Nephron (organoid): Measurements from ENCODE around the gene PON2.

Experiments
- H3K27ac Mint-ChIP-seq, 3 experiments: 2 replicates each; pipeline ENCODE4 v1.8.0; 2020; ENCODE audit warnings: mixed read lengths in 3 of 3, mild to moderate bottlenecking in 2 of 3, moderate library complexity in 1 of 3
- H3K27me3 Mint-ChIP-seq: 2 replicates; pipeline ENCODE4 v1.8.0; 2021; ENCODE audit warnings: low read depth, mild to moderate bottlenecking, moderate library complexity, mixed read lengths
- H3K36me3 Mint-ChIP-seq: 2 replicates; pipeline ENCODE4 v1.8.0; 2020; ENCODE audit warnings: low read depth, mixed read lengths
- H3K4me1 Mint-ChIP-seq: 2 replicates; pipeline ENCODE4 v1.8.0; 2020; ENCODE audit warnings: mixed read lengths
- H3K4me3 Mint-ChIP-seq, 3 experiments: 2 replicates each; pipeline ENCODE4 v1.8.0; 2020; ENCODE audit warnings: mild to moderate bottlenecking in 3 of 3, mixed read lengths in 3 of 3, moderate library complexity in 2 of 3
- H3K9me3 Mint-ChIP-seq: 2 replicates; pipeline ENCODE4 v1.8.0; 2020; ENCODE audit warnings: mixed read lengths
- TF ChIP-seq, protein P1 (sequence below), 3 experiments: fragments of 200-600 bp; sonication (generic); IDR thresholded peaks; one replicate each; pipeline ENCODE4 v1.5.0; 2021; ENCODE audit warnings: antibody characterized with exemption in 3 of 3; ENCODE audit not compliant: unreplicated experiment in 3 of 3

PON2 gene

DNA sequence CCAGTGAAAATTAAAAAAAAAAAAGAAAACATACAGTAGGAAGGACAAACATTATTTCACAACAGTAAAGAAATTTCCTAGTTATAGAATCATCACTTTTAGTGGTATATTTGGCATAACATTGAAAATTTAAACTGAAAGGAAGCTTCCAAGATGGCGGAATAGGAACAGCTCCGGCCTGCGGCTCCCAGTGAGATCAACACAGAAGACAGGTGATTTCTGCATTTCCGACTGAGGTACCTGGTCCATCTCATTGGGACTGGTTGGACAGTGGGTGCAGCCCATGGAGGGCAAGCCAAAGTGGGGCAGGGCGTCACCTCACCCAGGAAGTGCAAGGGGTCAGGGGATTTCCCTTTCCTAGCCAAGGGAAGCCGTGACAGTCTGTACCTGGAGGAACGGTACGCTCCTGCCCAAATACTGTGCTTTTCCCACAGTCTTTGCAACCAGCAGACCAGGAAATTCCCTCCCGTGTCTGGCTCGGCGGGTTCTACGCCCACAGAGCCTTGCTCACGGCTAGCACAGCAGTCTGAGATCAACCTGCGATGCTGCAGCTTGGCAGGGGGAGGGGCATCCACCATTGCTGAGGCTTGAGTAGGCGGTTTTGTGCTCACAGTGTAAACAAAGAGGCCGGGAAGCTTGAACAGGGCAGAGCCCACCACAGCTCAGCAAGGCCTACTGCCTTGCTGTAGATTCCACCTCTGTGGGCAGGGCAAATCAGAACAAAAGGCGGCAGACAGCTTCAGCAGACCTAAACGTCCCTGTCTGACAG, 58.0 kb downstream of the PON2 start:
- Mint-ChIP-seq H3K9me3 (peaks cover 32% of the 10 kb centered on the region), H3K36me3 (peaks cover 9% of the 10 kb centered on the region), H3K27me3 (no peaks in the 10 kb centered on the region), H3K4me1 (no peaks in the 10 kb centered on the region), H3K27ac (no peak overlapping the region), H3K4me3 (no peak overlapping the region)
- TF ChIP-seq, protein P1, sequence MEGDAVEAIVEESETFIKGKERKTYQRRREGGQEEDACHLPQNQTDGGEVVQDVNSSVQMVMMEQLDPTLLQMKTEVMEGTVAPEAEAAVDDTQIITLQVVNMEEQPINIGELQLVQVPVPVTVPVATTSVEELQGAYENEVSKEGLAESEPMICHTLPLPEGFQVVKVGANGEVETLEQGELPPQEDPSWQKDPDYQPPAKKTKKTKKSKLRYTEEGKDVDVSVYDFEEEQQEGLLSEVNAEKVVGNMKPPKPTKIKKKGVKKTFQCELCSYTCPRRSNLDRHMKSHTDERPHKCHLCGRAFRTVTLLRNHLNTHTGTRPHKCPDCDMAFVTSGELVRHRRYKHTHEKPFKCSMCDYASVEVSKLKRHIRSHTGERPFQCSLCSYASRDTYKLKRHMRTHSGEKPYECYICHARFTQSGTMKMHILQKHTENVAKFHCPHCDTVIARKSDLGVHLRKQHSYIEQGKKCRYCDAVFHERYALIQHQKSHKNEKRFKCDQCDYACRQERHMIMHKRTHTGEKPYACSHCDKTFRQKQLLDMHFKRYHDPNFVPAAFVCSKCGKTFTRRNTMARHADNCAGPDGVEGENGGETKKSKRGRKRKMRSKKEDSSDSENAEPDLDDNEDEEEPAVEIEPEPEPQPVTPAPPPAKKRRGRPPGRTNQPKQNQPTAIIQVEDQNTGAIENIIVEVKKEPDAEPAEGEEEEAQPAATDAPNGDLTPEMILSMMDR (IDR thresholded peaks at IDR 0.05; ENCODE audit: unreplicated experiment in 3 of 3): no peak

DNA sequence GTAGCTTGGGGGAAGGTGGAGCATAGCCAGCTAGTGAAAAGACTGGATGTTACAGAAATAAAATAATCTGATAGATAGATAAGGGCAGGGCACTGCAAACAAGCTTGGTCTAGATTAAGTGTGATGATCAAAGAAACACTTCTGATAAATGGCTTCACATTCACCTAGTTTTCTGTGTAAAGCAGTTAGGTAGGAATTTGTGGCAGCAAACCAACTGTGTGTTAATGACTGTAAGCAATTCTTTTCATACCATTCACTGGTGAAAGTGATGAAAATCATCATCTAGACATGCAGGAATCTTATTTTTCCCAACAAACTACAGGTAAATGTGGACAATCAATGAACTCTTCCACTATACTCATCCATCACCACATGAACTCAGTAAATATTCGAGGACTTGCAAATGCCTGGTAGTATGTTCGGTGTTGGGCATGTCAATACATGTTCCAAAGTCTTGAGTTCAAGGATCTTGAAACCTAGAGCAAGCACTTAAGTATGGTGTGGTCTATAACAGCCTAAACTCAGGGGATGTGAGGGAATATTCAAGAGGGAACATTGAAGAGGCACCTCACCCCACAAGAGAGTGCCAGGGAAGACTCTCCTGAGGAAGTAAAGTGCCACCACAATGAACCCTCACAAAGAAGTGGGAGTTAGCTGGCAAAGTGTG, 59.1 kb downstream of the PON2 start:
- peaks cover 26% of the 10 kb centered on the region for H3K9me3 Mint-ChIP-seq
- H3K27me3 Mint-ChIP-seq: no peaks in the 10 kb centered on the region
- peaks cover 9% of the 10 kb centered on the region for H3K36me3 Mint-ChIP-seq
- H3K27ac Mint-ChIP-seq: no peak overlapping the region
- H3K4me3 Mint-ChIP-seq: no peak overlapping the region
- no peaks in the 10 kb centered on the region for H3K4me1 Mint-ChIP-seq
- TF ChIP-seq, protein P1 (IDR thresholded peaks at IDR 0.05; ENCODE audit: unreplicated experiment in 3 of 3): no peak

DNA sequence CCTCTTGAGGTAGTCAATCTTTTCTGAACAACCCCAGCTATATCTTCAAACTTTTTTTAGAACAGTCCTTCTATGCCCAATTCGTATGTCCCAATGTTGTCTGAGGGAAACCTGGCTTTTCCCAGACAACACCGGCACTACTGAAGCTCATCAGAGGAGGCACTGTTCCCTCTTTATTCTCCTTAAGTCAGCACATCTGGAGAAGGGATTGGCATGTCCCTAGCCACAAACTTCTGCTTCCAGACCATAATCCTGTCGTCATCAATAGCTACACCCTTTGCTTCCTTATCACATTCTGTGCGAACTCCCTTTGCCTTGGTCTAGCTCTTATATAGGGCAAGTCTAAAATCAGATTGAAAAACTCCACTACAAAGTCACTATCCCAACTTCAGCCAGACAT, 61.5 kb downstream of the PON2 start:
- H3K4me1 Mint-ChIP-seq: no peaks in the 10 kb centered on the region
- TF ChIP-seq, protein P1 (IDR thresholded peaks at IDR 0.05; ENCODE audit: unreplicated experiment in 3 of 3): no peak
- H3K36me3 Mint-ChIP-seq: no peaks in the 10 kb centered on the region
- no peaks in the 10 kb centered on the region for H3K27me3 Mint-ChIP-seq
- no peak overlapping the region for H3K4me3 Mint-ChIP-seq
- no peak overlapping the region for H3K27ac Mint-ChIP-seq
- H3K9me3 Mint-ChIP-seq: peaks cover 14% of the 10 kb centered on the region

DNA sequence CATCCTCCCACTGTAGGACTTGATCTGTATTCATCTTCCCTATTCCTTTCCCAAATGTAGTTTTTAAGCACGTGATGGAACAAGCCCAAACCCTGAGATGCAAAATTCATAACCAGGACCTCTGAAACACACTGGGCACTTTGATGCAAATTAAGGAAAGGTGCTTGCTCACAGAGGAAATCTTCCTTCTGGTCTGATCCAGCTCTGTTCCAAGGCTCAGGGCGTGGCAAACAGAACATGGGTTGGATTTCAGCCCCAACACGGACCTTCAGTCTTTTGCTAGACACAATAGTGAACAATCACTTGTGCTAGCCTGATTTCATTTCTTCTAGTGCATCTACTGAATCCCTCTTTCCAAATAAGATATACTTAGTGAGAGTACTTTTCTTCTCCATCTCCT, 66.6 kb downstream of the PON2 start:
- H3K27me3 Mint-ChIP-seq: no peaks in the 10 kb centered on the region
- no peaks in the 10 kb centered on the region for H3K9me3 Mint-ChIP-seq
- TF ChIP-seq, protein P1 (IDR thresholded peaks at IDR 0.05; ENCODE audit: unreplicated experiment in 3 of 3): no peak
- H3K36me3 Mint-ChIP-seq: no peaks in the 10 kb centered on the region
- H3K27ac Mint-ChIP-seq: no peak overlapping the region
- peaks cover 5% of the 10 kb centered on the region for H3K4me1 Mint-ChIP-seq
- no peak overlapping the region for H3K4me3 Mint-ChIP-seq

DNA sequence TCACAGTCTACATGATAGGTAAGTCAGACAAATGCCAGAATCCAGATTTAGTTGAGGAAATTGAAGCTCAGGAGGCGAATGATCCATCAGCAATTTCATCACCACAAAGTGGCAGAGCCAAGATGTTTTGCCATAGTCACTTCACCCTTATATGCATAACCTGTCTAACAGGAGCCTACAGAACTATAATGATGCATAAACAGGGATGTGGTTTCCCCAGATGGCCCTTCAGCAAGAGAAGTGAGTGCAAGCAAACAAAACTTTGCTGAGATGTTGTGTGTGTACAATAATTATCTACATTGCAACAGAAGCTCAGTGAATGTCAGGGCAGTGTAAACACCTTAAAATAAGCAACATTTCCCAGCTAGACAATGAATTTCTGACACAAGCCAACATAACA, 67.2 kb downstream of the PON2 start:
- no peaks in the 10 kb centered on the region for H3K27me3 Mint-ChIP-seq
- peaks cover 6% of the 10 kb centered on the region for H3K4me1 Mint-ChIP-seq
- H3K27ac Mint-ChIP-seq: no peak overlapping the region
- no peaks in the 10 kb centered on the region for H3K36me3 Mint-ChIP-seq
- TF ChIP-seq, protein P1 (IDR thresholded peaks at IDR 0.05; ENCODE audit: unreplicated experiment in 3 of 3): no peak
- H3K4me3 Mint-ChIP-seq: no peak overlapping the region
- no peaks in the 10 kb centered on the region for H3K9me3 Mint-ChIP-seq

DNA sequence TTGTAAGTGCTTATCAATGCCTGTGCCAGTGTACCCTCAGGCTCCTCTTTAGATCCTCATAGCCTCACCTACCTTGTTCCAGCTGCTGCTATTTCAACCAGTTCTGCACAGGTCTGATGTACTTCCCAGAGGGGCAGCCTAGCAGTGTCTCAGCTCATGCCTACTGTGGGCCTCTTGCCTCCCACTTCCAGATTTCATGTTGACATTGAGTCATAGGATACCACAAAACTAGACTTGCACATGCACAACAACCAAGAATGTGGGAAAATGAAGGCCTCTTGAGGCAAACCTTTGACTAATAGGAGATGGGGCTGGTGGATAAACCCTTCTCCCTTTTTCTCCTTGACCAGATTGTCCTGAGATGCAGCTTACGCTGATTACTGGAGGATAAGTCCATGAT, 69.7 kb downstream of the PON2 start:
- H3K36me3 Mint-ChIP-seq: no peaks in the 10 kb centered on the region
- H3K4me1 Mint-ChIP-seq: peaks cover 6% of the 10 kb centered on the region
- H3K27ac Mint-ChIP-seq: no peak overlapping the region
- no peaks in the 10 kb centered on the region for H3K27me3 Mint-ChIP-seq
- TF ChIP-seq, protein P1 (IDR thresholded peaks at IDR 0.05; ENCODE audit: unreplicated experiment in 3 of 3): no peak
- H3K9me3 Mint-ChIP-seq: no peaks in the 10 kb centered on the region
- no peak overlapping the region for H3K4me3 Mint-ChIP-seq
